Calu3 (cell line): ENCODE results near the gene GADL1. TPM values are rescaled to one million over a fixed set of nuclear protein-coding genes. Genes with fewer than 3 reads are reported as not detected.

Source experiments
- BruUV-seq: library from RNA; stranded (reverse); fragments of 400-500 nt; replicated peaks from 2 replicates; lab custom pipeline; 2021; lab: Mats Ljungman, UMichigan
- CTCF ChIA-PET: fragments of 300-600 bp; sonication (Branson Sonifier 250); formaldehyde crosslinking; loops from one replicate; lab custom pipeline; 2022; ENCODE audit warnings: antibody characterized with exemption; lab: Charles Lee
- DNase-seq: peaks from one replicate; pipeline ENCODE4 v3.0.0; 2022
- H3K27ac Mint-ChIP-seq: one replicate; pipeline ENCODE4 v1.8.0; 2022; ENCODE audit warnings: mixed read lengths; ENCODE audit not compliant: unreplicated experiment
- H3K27me3 Mint-ChIP-seq: one replicate; pipeline ENCODE4 v1.8.0; 2022; ENCODE audit warnings: mixed read lengths; ENCODE audit not compliant: unreplicated experiment
- H3K36me3 Mint-ChIP-seq: one replicate; pipeline ENCODE4 v1.8.0; 2022; ENCODE audit warnings: mild to moderate bottlenecking, moderate library complexity, mixed read lengths; ENCODE audit not compliant: insufficient read depth, unreplicated experiment
- H3K4me1 Mint-ChIP-seq: one replicate; pipeline ENCODE4 v1.8.0; 2022; ENCODE audit warnings: mild to moderate bottlenecking, low read depth, mixed read lengths; ENCODE audit not compliant: unreplicated experiment
- H3K4me3 Mint-ChIP-seq: one replicate; pipeline ENCODE4 v1.8.0; 2022; ENCODE audit warnings: mild to moderate bottlenecking, low read depth, moderate library complexity, mixed read lengths; ENCODE audit not compliant: unreplicated experiment
- H3K9me3 Mint-ChIP-seq: one replicate; pipeline ENCODE4 v1.8.0; 2022; ENCODE audit warnings: low read depth, mixed read lengths; ENCODE audit not compliant: unreplicated experiment
- CTCF ChIP-seq: fragments of 200-600 bp; IDR thresholded peaks from one replicate; pipeline ENCODE4 v1.8.0; 2022; ENCODE audit warnings: antibody characterized with exemption; ENCODE audit not compliant: unreplicated experiment
- intact Hi-C: fragments of 100-400 bp; cut with micrococcal nuclease; formaldehyde crosslinking; loops from one replicate; pipeline ENCODE4 v1.10.0; 2022; ENCODE audit not compliant: unreplicated experiment
- total RNA-seq: library from RNA; stranded (reverse); gene quantifications from 2 replicates; pipeline ENCODE4 v1.2.3, GENCODE V29; 2022

Gene GADL1
- total RNA-seq, 1 experiment from 2014 or later: not detected

GRCh38 chr3:30729512-30729911 is 164.9 kb downstream of the GADL1 start:
- Mint-ChIP-seq H3K9me3 (peaks cover 6% of the 10 kb centered on the region), H3K36me3 (no peaks in the 10 kb centered on the region), H3K4me3 (no peak overlapping the region), H3K4me1 (peaks cover 19% of the 10 kb centered on the region), H3K27me3 (no peaks in the 10 kb centered on the region), H3K27ac (no peak overlapping the region)
- DNase-seq: no peak
- no TSS peak for BruUV-seq
- CTCF ChIA-PET: no interaction called here
- intact Hi-C loops: no loop called here
- TF ChIP-seq CTCF: no peak

GRCh38 chr3:30728143-30728542 is 166.3 kb downstream of the GADL1 start:
- peaks cover 6% of the 10 kb centered on the region for H3K9me3 Mint-ChIP-seq
- no peak overlapping the region for H3K4me3 Mint-ChIP-seq
- no peaks in the 10 kb centered on the region for H3K27me3 Mint-ChIP-seq
- BruUV-seq: no TSS peak
- no peaks in the 10 kb centered on the region for H3K36me3 Mint-ChIP-seq
- H3K27ac Mint-ChIP-seq: no peak overlapping the region
- DNase-seq: peak; percentile 5
- peaks cover 19% of the 10 kb centered on the region for H3K4me1 Mint-ChIP-seq
- TF ChIP-seq CTCF: no peak
- CTCF ChIA-PET: interaction anchor here (0.8 kb wide), 1 partner anchor 128 kb away, joined by 3 read pairs; no protein-coding TSS in a partner anchor
- intact Hi-C loops: no loop called here

GRCh38 chr3:30724863-30725262 is 169.6 kb downstream of the GADL1 start:
- no peak for DNase-seq
- Mint-ChIP-seq H3K4me1 (peaks cover 39% of the 10 kb centered on the region), H3K27me3 (no peaks in the 10 kb centered on the region), H3K4me3 (no peak overlapping the region), H3K36me3 (no peaks in the 10 kb centered on the region), H3K27ac (no peak overlapping the region), H3K9me3 (peaks cover 6% of the 10 kb centered on the region)
- intact Hi-C loops: no loop called here
- BruUV-seq: no TSS peak
- no peak for TF ChIP-seq CTCF
- CTCF ChIA-PET: no interaction called here

- no peak for DNase-seq
- H3K9me3 Mint-ChIP-seq: peaks cover 6% of the 10 kb centered on the region
- no peak overlapping the region for H3K27ac Mint-ChIP-seq
- H3K4me3 Mint-ChIP-seq: no peak overlapping the region
- no TSS peak for BruUV-seq
- CTCF ChIA-PET: no interaction called here
- no peaks in the 10 kb centered on the region for H3K27me3 Mint-ChIP-seq
- TF ChIP-seq CTCF: no peak
- no peaks in the 10 kb centered on the region for H3K36me3 Mint-ChIP-seq
- peaks cover 47% of the 10 kb centered on the region for H3K4me1 Mint-ChIP-seq
- intact Hi-C loops: no loop called here
Measured at GRCh38 chr3:30723211-30723610, 171.2 kb downstream of the GADL1 start.
